Activated T-helper 1 cell treated with anti-CD3 and anti-CD28 coated beads, Interleukin-12 subunit alpha, Interleukin-12 subunit beta, Interleukin-2, Interleukin-4 antibody, amounts not matched to agents 30 ng/mL and 10 ng/mL and 1 ng/mL, durations not matched to agents 14 hours and 24 hours and 36 hours (primary cell): Measurements from ENCODE around the gene SLIT3. TPM values are rescaled to one million over a fixed set of nuclear protein-coding genes. Genes with fewer than 3 reads are reported as not detected.
"Not testable (repeated sequence)": the region's sequence is repeated elsewhere in the genome, so short reads cannot be mapped to it uniquely, and the experiment has no call there.

Experiments used
- DNase-seq: peaks from one replicate; pipeline ENCODE4 v3.0.0; 2021; ENCODE audit warnings: low spot score
- H3K27ac Mint-ChIP-seq: one replicate; pipeline ENCODE4 v1.8.0; 2021; ENCODE audit warnings: mild to moderate bottlenecking, mixed read lengths
- H3K27me3 Mint-ChIP-seq: one replicate; pipeline ENCODE4 v1.8.0; 2022; ENCODE audit warnings: mild to moderate bottlenecking, moderate library complexity, mixed read lengths; ENCODE audit not compliant: insufficient read depth
- H3K36me3 Mint-ChIP-seq: one replicate; pipeline ENCODE4 v1.8.0; 2021; ENCODE audit warnings: low read depth, mixed read lengths
- H3K4me1 Mint-ChIP-seq: one replicate; pipeline ENCODE4 v1.8.0; 2021; ENCODE audit warnings: low read depth, mixed read lengths
- H3K4me3 Mint-ChIP-seq: one replicate; pipeline ENCODE4 v1.8.0; 2021; ENCODE audit warnings: mild to moderate bottlenecking, moderate library complexity, mixed read lengths
- H3K9me3 Mint-ChIP-seq: one replicate; pipeline ENCODE4 v1.8.0; 2021; ENCODE audit warnings: mixed read lengths
- intact Hi-C: fragments of 100-400 bp; cut with micrococcal nuclease; formaldehyde crosslinking; loops from one replicate; pipeline ENCODE4 v1.15.1; 2024
- total RNA-seq: library from RNA; stranded (reverse); gene quantifications from 2 replicates; pipeline ENCODE4 v1.2.3, GENCODE V29; 2022

The SLIT3 gene
- total RNA-seq, 1 donor from 2014 or later, result 0.03 TPM

- Mint-ChIP-seq H3K4me3 (no peak overlapping the region), H3K27ac (no peak overlapping the region), H3K36me3 (no peaks in the 10 kb centered on the region)
These were observed 149.7 kb downstream of the SLIT3 start for GRCh38 chr5:169151051-169151805.

DNA sequence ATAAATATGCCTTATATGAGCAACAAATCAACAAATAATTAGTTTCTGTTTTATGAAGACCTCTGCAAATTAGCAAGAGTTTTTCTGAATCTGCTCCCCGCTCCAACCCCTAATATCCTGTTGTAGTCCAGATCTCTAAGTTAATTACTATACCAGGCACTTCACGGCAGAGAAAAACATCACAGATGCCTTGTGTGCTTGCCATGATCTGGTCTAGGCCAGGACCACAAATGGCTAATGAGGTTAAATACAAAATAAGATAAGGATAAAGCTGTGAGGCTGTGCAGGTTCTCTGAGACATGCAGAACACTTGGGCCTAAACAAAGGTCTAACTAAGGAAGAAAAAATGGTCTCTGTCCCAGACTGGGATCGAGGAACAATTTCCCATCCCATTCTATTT is 150.8 kb downstream of the SLIT3 start:
- no peaks in the 10 kb centered on the region for H3K36me3 Mint-ChIP-seq
- no peaks in the 10 kb centered on the region for H3K27me3 Mint-ChIP-seq
- intact Hi-C loops, result no loop called here
- no peak for DNase-seq
- H3K27ac Mint-ChIP-seq, result no peak overlapping the region
- no peaks in the 10 kb centered on the region for H3K4me1 Mint-ChIP-seq
- no peak overlapping the region for H3K4me3 Mint-ChIP-seq
- H3K9me3 Mint-ChIP-seq, result no peaks in the 10 kb centered on the region

More at GRCh38 chr5:169151051-169151805, 149.7 kb downstream of the SLIT3 start:
- Mint-ChIP-seq H3K9me3 (no peaks in the 10 kb centered on the region), H3K27me3 (no peaks in the 10 kb centered on the region), H3K4me1 (no peaks in the 10 kb centered on the region)
- DNase-seq, result no peak
- intact Hi-C loops, result no loop called here

DNA sequence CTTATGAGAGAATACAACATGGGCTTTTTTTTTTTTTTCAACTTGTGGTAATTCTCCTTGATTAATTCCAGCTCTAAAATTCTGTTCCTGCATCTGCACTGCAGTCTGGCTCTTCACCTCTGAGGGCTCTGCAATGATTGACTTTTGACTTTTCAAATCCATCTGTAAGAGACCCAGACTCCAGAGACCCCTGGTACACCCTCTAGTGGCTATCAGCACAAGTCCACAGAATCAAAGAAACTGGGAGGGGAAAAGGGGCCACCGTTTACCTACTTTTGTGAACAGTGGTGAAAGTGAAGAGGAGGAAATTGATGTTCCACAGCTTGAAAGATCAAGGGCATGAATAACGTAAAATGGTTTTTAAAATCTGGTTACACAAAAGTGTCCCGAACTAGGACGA is 151.6 kb downstream of the SLIT3 start:
- H3K9me3 Mint-ChIP-seq, result no peaks in the 10 kb centered on the region
- no peaks in the 10 kb centered on the region for H3K27me3 Mint-ChIP-seq
- no peaks in the 10 kb centered on the region for H3K36me3 Mint-ChIP-seq

GRCh38 chr5:169148138-169148740 is 152.7 kb downstream of the SLIT3 start:
- H3K4me3 Mint-ChIP-seq, result no peak overlapping the region
- intact Hi-C loops, result no loop called here
- no peaks in the 10 kb centered on the region for H3K4me1 Mint-ChIP-seq
- H3K36me3 Mint-ChIP-seq, result no peaks in the 10 kb centered on the region
- H3K27ac Mint-ChIP-seq, result no peak overlapping the region
- no peak for DNase-seq
- no peaks in the 10 kb centered on the region for H3K27me3 Mint-ChIP-seq
- no peaks in the 10 kb centered on the region for H3K9me3 Mint-ChIP-seq

More for the DNA sequence above, 151.6 kb downstream of the SLIT3 start:
- no peak for DNase-seq
- H3K27ac Mint-ChIP-seq, result no peak overlapping the region
- H3K4me1 Mint-ChIP-seq, result no peaks in the 10 kb centered on the region
- intact Hi-C loops, result no loop called here
- H3K4me3 Mint-ChIP-seq, result no peak overlapping the region

GRCh38 chr5:169147534-169147933 is 153.4 kb downstream of the SLIT3 start:
- no peak overlapping the region for H3K4me3 Mint-ChIP-seq
- DNase-seq, result no peak
- intact Hi-C loops, result no loop called here
- no peak overlapping the region for H3K27ac Mint-ChIP-seq
- no peaks in the 10 kb centered on the region for H3K9me3 Mint-ChIP-seq
- no peaks in the 10 kb centered on the region for H3K27me3 Mint-ChIP-seq
- no peaks in the 10 kb centered on the region for H3K4me1 Mint-ChIP-seq
- H3K36me3 Mint-ChIP-seq, result no peaks in the 10 kb centered on the region

- H3K27me3 Mint-ChIP-seq, result no peaks in the 10 kb centered on the region
- no peaks in the 10 kb centered on the region for H3K4me1 Mint-ChIP-seq
- no peak overlapping the region for H3K27ac Mint-ChIP-seq
- intact Hi-C loops, result no loop called here
- no peak overlapping the region for H3K4me3 Mint-ChIP-seq
- no peaks in the 10 kb centered on the region for H3K36me3 Mint-ChIP-seq
- DNase-seq, result no peak
- H3K9me3 Mint-ChIP-seq, result no peaks in the 10 kb centered on the region
These were observed 154.8 kb downstream of the SLIT3 start for GRCh38 chr5:169146158-169146557.

DNA sequence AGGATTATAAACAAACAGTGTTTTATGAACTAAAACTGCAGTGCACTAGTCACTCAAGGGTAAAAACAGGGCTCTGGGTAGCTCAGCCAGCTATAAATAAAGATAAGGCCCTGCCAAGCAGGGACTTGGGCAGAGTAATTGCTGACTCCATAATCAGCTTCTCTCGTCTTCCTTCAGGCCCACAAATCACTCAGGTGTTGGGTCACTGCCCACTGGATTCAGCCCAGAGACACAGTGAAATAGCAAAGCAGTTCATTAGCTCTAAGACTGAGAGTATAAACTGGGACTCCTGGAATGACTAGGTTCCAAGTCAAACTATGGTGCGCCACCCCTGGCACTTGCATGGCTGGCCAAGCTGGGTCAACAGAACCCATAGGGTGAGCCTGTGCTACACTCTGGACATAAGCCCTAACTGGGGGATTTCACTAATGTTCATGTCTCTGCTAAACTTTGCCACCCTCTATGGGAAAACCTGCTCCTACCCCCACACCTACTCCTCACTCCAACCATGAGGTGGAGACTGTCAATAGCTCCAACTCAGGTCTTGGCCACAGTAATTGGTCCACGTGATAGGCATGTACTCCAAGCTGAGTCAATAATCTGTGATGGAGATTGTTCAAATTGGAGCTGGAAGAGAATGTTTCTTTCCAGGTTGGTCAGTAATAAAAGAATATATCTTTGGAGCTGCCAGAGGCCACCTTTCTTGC is 158.5 kb downstream of the SLIT3 start:
- intact Hi-C loops, result no loop called here
- Mint-ChIP-seq H3K4me3 (no peak overlapping the region), H3K27me3 (no peaks in the 10 kb centered on the region), H3K27ac (no peak overlapping the region), H3K36me3 (no peaks in the 10 kb centered on the region), H3K4me1 (no peaks in the 10 kb centered on the region), H3K9me3 (no peaks in the 10 kb centered on the region)
- DNase-seq, result no peak

DNA sequence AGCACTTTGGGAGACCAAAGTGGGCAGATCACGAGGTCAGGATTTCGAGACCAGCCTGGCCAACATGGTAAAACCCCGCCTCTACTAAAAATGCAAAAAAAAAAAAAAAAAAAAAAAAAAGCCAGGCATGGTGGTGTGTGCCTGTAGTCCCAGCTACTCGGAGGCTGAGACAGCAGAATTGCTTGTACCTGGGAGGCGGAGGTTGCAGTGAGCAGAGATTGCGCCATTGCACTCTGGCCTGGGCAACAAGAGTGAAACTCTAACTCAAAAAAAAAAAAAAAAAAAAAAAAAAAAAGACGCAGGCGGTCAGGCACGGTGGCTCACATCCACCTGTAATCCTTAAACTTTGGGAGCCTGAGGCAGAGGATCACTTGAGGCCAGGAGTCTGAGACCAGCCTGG is 160.7 kb downstream of the SLIT3 start:
- H3K9me3 Mint-ChIP-seq, H3K4me3 Mint-ChIP-seq, H3K27ac Mint-ChIP-seq, intact Hi-C loops, H3K36me3 Mint-ChIP-seq, DNase-seq, H3K4me1 Mint-ChIP-seq, H3K27me3 Mint-ChIP-seq: not testable (repeated sequence)

- intact Hi-C loops, result no loop called here
These were observed 161.4 kb downstream of the SLIT3 start for GRCh38 chr5:169139480-169140050.

DNA sequence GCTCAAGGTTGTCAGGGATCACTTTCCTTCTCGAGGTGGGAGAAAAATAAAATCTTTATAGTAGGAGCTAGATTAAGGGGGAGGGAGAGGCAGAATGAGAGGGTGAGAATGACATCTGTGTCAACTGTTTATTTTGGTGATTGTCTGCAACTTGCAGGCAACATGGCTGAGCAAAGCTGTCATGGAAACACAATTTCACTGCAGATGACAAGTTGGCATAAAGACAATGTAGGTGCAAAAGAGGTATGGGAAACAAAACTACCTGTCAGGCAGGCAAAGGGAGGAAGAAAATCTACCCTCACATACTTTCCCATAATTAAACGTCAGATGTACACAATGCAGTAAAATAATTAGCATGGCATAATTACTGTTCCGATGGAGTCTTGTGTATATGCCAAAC is 167.4 kb downstream of the SLIT3 start:
- Mint-ChIP-seq H3K4me1 (no peaks in the 10 kb centered on the region), H3K9me3 (no peaks in the 10 kb centered on the region), H3K36me3 (no peaks in the 10 kb centered on the region), H3K27ac (no peak overlapping the region), H3K4me3 (no peak overlapping the region), H3K27me3 (no peaks in the 10 kb centered on the region)
- DNase-seq, result no peak
- intact Hi-C loops, result no loop called here

More at GRCh38 chr5:169139480-169140050, 161.4 kb downstream of the SLIT3 start:
- no peak overlapping the region for H3K4me3 Mint-ChIP-seq
- H3K4me1 Mint-ChIP-seq, result no peaks in the 10 kb centered on the region
- no peaks in the 10 kb centered on the region for H3K9me3 Mint-ChIP-seq
- no peaks in the 10 kb centered on the region for H3K27me3 Mint-ChIP-seq
- no peaks in the 10 kb centered on the region for H3K36me3 Mint-ChIP-seq
- no peak overlapping the region for H3K27ac Mint-ChIP-seq
- no peak for DNase-seq

DNA sequence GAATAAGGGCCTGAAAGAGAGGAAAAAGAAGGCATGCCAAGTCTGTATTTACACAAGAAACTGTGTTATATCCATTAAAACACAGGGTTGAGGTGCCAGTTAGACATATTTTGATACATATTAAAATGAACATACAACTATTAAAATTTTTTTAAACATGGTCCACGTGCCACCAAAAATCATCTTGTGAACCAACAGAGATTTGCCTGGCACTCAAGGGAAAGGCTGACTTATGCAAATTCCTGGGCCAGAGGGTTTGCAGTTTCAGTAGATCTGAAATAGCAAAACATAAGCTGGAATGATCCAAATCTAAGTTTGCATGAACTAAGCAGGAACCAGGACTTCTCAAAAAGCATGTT is 168.7 kb downstream of the SLIT3 start:
- DNase-seq, result no peak
- Mint-ChIP-seq H3K4me1 (no peaks in the 10 kb centered on the region), H3K4me3 (no peak overlapping the region), H3K36me3 (no peaks in the 10 kb centered on the region), H3K27ac (no peak overlapping the region), H3K27me3 (peaks cover under 1% of the 10 kb centered on the region), H3K9me3 (no peaks in the 10 kb centered on the region)
- intact Hi-C loops, result no loop called here

GRCh38 chr5:169131616-169132301 is 169.2 kb downstream of the SLIT3 start:
- Mint-ChIP-seq H3K36me3 (no peaks in the 10 kb centered on the region), H3K9me3 (no peaks in the 10 kb centered on the region), H3K4me1 (no peaks in the 10 kb centered on the region), H3K27ac (no peak overlapping the region), H3K4me3 (no peak overlapping the region), H3K27me3 (peaks cover 4% of the 10 kb centered on the region)
- no peak for DNase-seq
- intact Hi-C loops, result no loop called here
